Nephron (organoid): ENCODE measurements around the gene EZR.

Experiments
- H3K27ac Mint-ChIP-seq, 3 experiments: 2 replicates each; pipeline ENCODE4 v1.8.0; 2020; ENCODE audit warnings: mixed read lengths in 3 of 3, mild to moderate bottlenecking in 2 of 3, moderate library complexity in 1 of 3
- H3K27me3 Mint-ChIP-seq: 2 replicates; pipeline ENCODE4 v1.8.0; 2021; ENCODE audit warnings: low read depth, mild to moderate bottlenecking, moderate library complexity, mixed read lengths
- H3K36me3 Mint-ChIP-seq: 2 replicates; pipeline ENCODE4 v1.8.0; 2020; ENCODE audit warnings: low read depth, mixed read lengths
- H3K4me1 Mint-ChIP-seq: 2 replicates; pipeline ENCODE4 v1.8.0; 2020; ENCODE audit warnings: mixed read lengths
- H3K4me3 Mint-ChIP-seq, 3 experiments: 2 replicates each; pipeline ENCODE4 v1.8.0; 2020; ENCODE audit warnings: mild to moderate bottlenecking in 3 of 3, mixed read lengths in 3 of 3, moderate library complexity in 2 of 3
- H3K9me3 Mint-ChIP-seq: 2 replicates; pipeline ENCODE4 v1.8.0; 2020; ENCODE audit warnings: mixed read lengths
- CTCF ChIP-seq, 3 experiments: fragments of 200-600 bp; sonication (generic); IDR thresholded peaks; one replicate each; pipeline ENCODE4 v1.5.0; 2021; ENCODE audit warnings: antibody characterized with exemption in 3 of 3; ENCODE audit not compliant: unreplicated experiment in 3 of 3

Gene EZR

GRCh38 chr6:158805698-158806377, 13.3 kb downstream of the EZR start:
- Mint-ChIP-seq H3K9me3 (no peaks in the 10 kb centered on the region), H3K36me3 (peaks cover 11% of the 10 kb centered on the region), H3K27me3 (no peaks in the 10 kb centered on the region), H3K27ac (peak overlapping the region in 2 of 3 experiments; percentile 24 to 32), H3K4me1 (peaks cover 60% of the 10 kb centered on the region), H3K4me3 (no peak overlapping the region)
- TF ChIP-seq CTCF (IDR thresholded peaks at IDR 0.05; ENCODE audit: unreplicated experiment in 3 of 3): no peak

GRCh38 chr6:158804207-158804606, 15.0 kb downstream of the EZR start:
- no peaks in the 10 kb centered on the region for H3K27me3 Mint-ChIP-seq
- TF ChIP-seq CTCF (IDR thresholded peaks at IDR 0.05; ENCODE audit: unreplicated experiment in 3 of 3): no peak
- peaks cover 57% of the 10 kb centered on the region for H3K4me1 Mint-ChIP-seq
- H3K9me3 Mint-ChIP-seq: no peaks in the 10 kb centered on the region
- H3K4me3 Mint-ChIP-seq: no peak overlapping the region
- peak overlapping the region; percentile 41 to 61 (median 54) for H3K27ac Mint-ChIP-seq
- peaks cover 7% of the 10 kb centered on the region for H3K36me3 Mint-ChIP-seq

- peak overlapping the region; percentile 41 to 61 (median 54) for H3K27ac Mint-ChIP-seq
- H3K9me3 Mint-ChIP-seq: no peaks in the 10 kb centered on the region
- H3K4me1 Mint-ChIP-seq: peaks cover 57% of the 10 kb centered on the region
- no peak for TF ChIP-seq CTCF (IDR thresholded peaks at IDR 0.05; ENCODE audit: unreplicated experiment in 3 of 3)
- no peak overlapping the region for H3K4me3 Mint-ChIP-seq
- peaks cover 7% of the 10 kb centered on the region for H3K36me3 Mint-ChIP-seq
- no peaks in the 10 kb centered on the region for H3K27me3 Mint-ChIP-seq
Observed at GRCh38 chr6:158803733-158804143, 15.4 kb downstream of the EZR start.

- no peak for TF ChIP-seq CTCF (IDR thresholded peaks at IDR 0.05; ENCODE audit: unreplicated experiment in 3 of 3)
- H3K4me1 Mint-ChIP-seq: peaks cover 62% of the 10 kb centered on the region
Observed at GRCh38 chr6:158801655-158802294, 17.4 kb downstream of the EZR start.

GRCh38 chr6:158799051-158799792, 19.9 kb downstream of the EZR start:
- peaks cover 67% of the 10 kb centered on the region for H3K4me1 Mint-ChIP-seq
- no peak for TF ChIP-seq CTCF (IDR thresholded peaks at IDR 0.05; ENCODE audit: unreplicated experiment in 3 of 3)
- peak overlapping the region; percentile 77 to 96 (median 92) for H3K27ac Mint-ChIP-seq
- no peaks in the 10 kb centered on the region for H3K27me3 Mint-ChIP-seq
- H3K4me3 Mint-ChIP-seq: peak overlapping the region; percentile 13 to 40 (median 39)
- peaks cover 4% of the 10 kb centered on the region for H3K36me3 Mint-ChIP-seq
- no peaks in the 10 kb centered on the region for H3K9me3 Mint-ChIP-seq

More at GRCh38 chr6:158801655-158802294, 17.4 kb downstream of the EZR start:
- peaks cover 3% of the 10 kb centered on the region for H3K36me3 Mint-ChIP-seq
- peak overlapping the region; percentile 9 to 28 (median 13) for H3K27ac Mint-ChIP-seq
- H3K9me3 Mint-ChIP-seq: no peaks in the 10 kb centered on the region
- no peak overlapping the region for H3K4me3 Mint-ChIP-seq
- no peaks in the 10 kb centered on the region for H3K27me3 Mint-ChIP-seq
